ENCODE results near the gene SUN1. TPM values are rescaled to one million over a fixed set of nuclear protein-coding genes. Genes with fewer than 3 reads are reported as not detected.
A peak's percentile ranks its signal among the peaks of the same experiment; 100 is the strongest.

SUN1 gene
- total and polyA plus RNA-seq, 8 donors, result 101 to 182 (median 154) TPM

- Histone ChIP-seq H3K27me3 (no peaks in the 10 kb centered on the region), H3K36me3 (peaks cover 0 to 79% of the 10 kb centered on the region in 2 donors), H3K4me3 (no peak overlapping the region), H3K27ac (no peak overlapping the region), H3K4me1 (no peaks in the 10 kb centered on the region), H3K9me3 (peaks cover 0 to 3% of the 10 kb centered on the region in 2 donors)
- ATAC-seq (no peak), DNase-seq (peak in 1 of 4 donors; percentile 55)
- intact Hi-C loops (cut with DNase I), result no loop called here
- no peak for TF ChIP-seq CTCF (IDR thresholded peaks at IDR 0.05)
Measured at GRCh38 chr7:851204-851603, 18.9 kb downstream of the SUN1 start.

- Histone ChIP-seq H3K27me3 (no peaks in the 10 kb centered on the region), H3K36me3 (peaks cover 0 to 96% of the 10 kb centered on the region in 2 donors), H3K4me1 (no peaks in the 10 kb centered on the region), H3K27ac (no peak overlapping the region), H3K9me3 (no peaks in the 10 kb centered on the region), H3K4me3 (no peak overlapping the region)
- peak in 1 of 4 donors; percentile 61 for DNase-seq
- ATAC-seq, result no peak
- intact Hi-C loops (cut with DNase I), result no loop called here
- no peak for TF ChIP-seq CTCF (IDR thresholded peaks at IDR 0.05)
Measured at GRCh38 chr7:853366-854117, 21.3 kb downstream of the SUN1 start.

GRCh38 chr7:854118-854775, 22.0 kb downstream of the SUN1 start:
- H3K36me3 ChIP-seq, result peaks cover 0 to 94% of the 10 kb centered on the region in 2 donors
- H3K27ac ChIP-seq, result no peak overlapping the region
- H3K4me1 ChIP-seq, result no peaks in the 10 kb centered on the region
- no peak overlapping the region for H3K4me3 ChIP-seq
- peak in 1 of 4 donors; percentile 62 for DNase-seq
- H3K27me3 ChIP-seq, result no peaks in the 10 kb centered on the region
- intact Hi-C loops (cut with DNase I), result no loop called here
- TF ChIP-seq CTCF (IDR thresholded peaks at IDR 0.05), result no peak
- no peaks in the 10 kb centered on the region for H3K9me3 ChIP-seq
- ATAC-seq, result no peak

- ATAC-seq, result no peak
Measured at GRCh38 chr7:855686-856369, 23.6 kb downstream of the SUN1 start.

More at GRCh38 chr7:855686-856369, 23.6 kb downstream of the SUN1 start:
- TF ChIP-seq CTCF (IDR thresholded peaks at IDR 0.05), result no peak
- peak in 1 of 4 donors; percentile 80 for DNase-seq
- no peaks in the 10 kb centered on the region for H3K4me1 ChIP-seq
- no peaks in the 10 kb centered on the region for H3K27me3 ChIP-seq
- no peak overlapping the region for H3K27ac ChIP-seq
- intact Hi-C loops (cut with DNase I), result no loop called here
- peaks cover 0 to 98% of the 10 kb centered on the region in 2 donors for H3K36me3 ChIP-seq
- H3K4me3 ChIP-seq, result no peak overlapping the region
- H3K9me3 ChIP-seq, result no peaks in the 10 kb centered on the region
